Neuronal stem cell (in vitro differentiated cells): Measurements from ENCODE around the gene ADAP1.

ENCODE experiments used
- DNase-seq: peaks from one replicate; pipeline ENCODE4 v3.0.0-alpha.2; 2013; ENCODE audit warnings: low spot score
- H2AFZ ChIP-seq: one replicate; pipeline ENCODE4 v1.6.1; 2013; ENCODE audit warnings: mild to moderate bottlenecking, low read length, inconsistent platforms
- H2AK5ac ChIP-seq: 2 replicates; pipeline ENCODE4 v1.6.1; 2013; ENCODE audit warnings: low read depth, mild to moderate bottlenecking, inconsistent platforms, low read length, moderate library complexity, mixed read lengths
- H2BK120ac ChIP-seq: 2 replicates; pipeline ENCODE4 v1.6.1; 2013; ENCODE audit warnings: low read depth, mild to moderate bottlenecking, inconsistent platforms, low read length, moderate library complexity, mixed read lengths
- H2BK12ac ChIP-seq: one replicate; pipeline ENCODE4 v1.6.1; 2013; ENCODE audit warnings: low read length, inconsistent platforms
- H2BK15ac ChIP-seq: 2 replicates; pipeline ENCODE4 v1.6.1; 2013; ENCODE audit warnings: mild to moderate bottlenecking, low read length, inconsistent platforms, mixed read lengths
- H2BK5ac ChIP-seq: one replicate; pipeline ENCODE4 v1.6.1; 2013; ENCODE audit warnings: inconsistent platforms, mild to moderate bottlenecking, low read length, moderate library complexity
- H3K14ac ChIP-seq: one replicate; pipeline ENCODE4 v1.6.1; 2013; ENCODE audit warnings: low read length, inconsistent platforms
- H3K18ac ChIP-seq: 2 replicates; pipeline ENCODE4 v1.6.1; 2013; ENCODE audit warnings: low read length, inconsistent platforms
- H3K23ac ChIP-seq: 2 replicates; pipeline ENCODE4 v1.6.1; 2013; ENCODE audit warnings: low read depth, mild to moderate bottlenecking, mixed read lengths, low read length, inconsistent platforms; ENCODE audit not compliant: poor library complexity
- H3K27ac ChIP-seq: replicated peaks from 3 replicates; pipeline ENCODE4 v1.5.1; 2013; ENCODE audit warnings: low read length, inconsistent platforms
- H3K27me3 ChIP-seq, 3 experiments: 2 replicates each; pipeline ENCODE4 v1.6.1; 2013; ENCODE audit warnings: low read length in 3 of 3, mild to moderate bottlenecking in 2 of 3, inconsistent platforms in 1 of 3, low read depth in 1 of 3, mixed read lengths in 1 of 3, moderate library complexity in 1 of 3; ENCODE audit not compliant: control insufficient read depth in 3 of 3, insufficient read depth in 3 of 3
- H3K36me3 ChIP-seq, 2 donors: replicated peaks in 1 of 2; 2 replicates each; pipeline ENCODE4 v1.6.1; 2013; ENCODE audit warnings: low read length in 2 of 2; ENCODE audit not compliant: control insufficient read depth in 2 of 2, insufficient read depth in 2 of 2
- H3K4ac ChIP-seq: 2 replicates; pipeline ENCODE4 v1.6.1; 2013; ENCODE audit warnings: inconsistent platforms, mild to moderate bottlenecking, low read length, moderate library complexity
- H3K4me1 ChIP-seq, 2 donors: 1 replicate in 1 of 2; 2 replicates in 1 of 2; pipeline ENCODE4 v1.6.1; 2013; ENCODE audit warnings: low read length in 2 of 2, low read depth in 1 of 2; ENCODE audit not compliant: control insufficient read depth in 2 of 2, insufficient read depth in 1 of 2
- H3K4me2 ChIP-seq: one replicate; pipeline ENCODE4 v1.6.1; 2013; ENCODE audit warnings: mild to moderate bottlenecking, low read length, inconsistent platforms; ENCODE audit not compliant: insufficient read depth, poor library complexity, severe bottlenecking
- H3K4me3 ChIP-seq, 2 donors: 2 replicates each; pipeline ENCODE4 v1.5.1; 2013; ENCODE audit warnings: low read length in 2 of 2, mild to moderate bottlenecking in 2 of 2, inconsistent platforms in 1 of 2, moderate library complexity in 1 of 2
- H3K79me1 ChIP-seq: one replicate; pipeline ENCODE4 v1.6.1; 2013; ENCODE audit warnings: low read depth, mild to moderate bottlenecking, inconsistent platforms, low read length, moderate library complexity
- H3K9ac ChIP-seq: one replicate; pipeline ENCODE4 v1.6.1; 2013; ENCODE audit warnings: mild to moderate bottlenecking, low read depth, low read length, inconsistent platforms; ENCODE audit not compliant: poor library complexity
- H3K9me3 ChIP-seq, 2 donors: replicated peaks in 1 of 2; 2 replicates each; pipeline versions ENCODE3 to v1.6.1; 2013; ENCODE audit warnings: low read length in 2 of 2, mild to moderate bottlenecking in 2 of 2, inconsistent platforms in 1 of 2, low read depth in 1 of 2, mixed read lengths in 1 of 2, moderate library complexity in 1 of 2; ENCODE audit not compliant: control insufficient read depth in 2 of 2, insufficient read depth in 1 of 2
- H4K8ac ChIP-seq: one replicate; pipeline ENCODE4 v1.6.1; 2013; ENCODE audit warnings: low read depth, mild to moderate bottlenecking, inconsistent platforms, low read length, moderate library complexity
- H4K91ac ChIP-seq: one replicate; pipeline ENCODE4 v1.6.1; 2013; ENCODE audit warnings: low read length, low read depth, mild to moderate bottlenecking, inconsistent platforms; ENCODE audit not compliant: poor library complexity
- WGBS, 2 donors: extraction: QIAGEN DNeasy Blood & Tissue Kit; methylation state at CpG; one replicate each; pipeline ENCODE4 v1.1.7; 2013; ENCODE audit warnings: missing lambda C conversion rate in 2 of 2, mixed read lengths in 1 of 2; ENCODE audit not compliant: insufficient read length in 2 of 2, insufficient replicate concordance in 1 of 2; ENCODE audit errors: extremely low coverage in 2 of 2; 5-methylcytosine and 5-hydroxymethylcytosine counted together

ADAP1 gene

GRCh38 chr7:963236-964078, 9.0 kb upstream of the ADAP1 start:
- Histone ChIP-seq H4K91ac (no peak overlapping the region), H2BK15ac (peak overlapping the region; percentile 75), H3K27ac (no peak overlapping the region), H3K9ac (peak overlapping the region; percentile 4), H2AK5ac (peak overlapping the region; percentile 86), H2AFZ (no peak overlapping the region), H3K4me1 (peaks cover 4 to 13% of the 10 kb centered on the region in 2 donors), H2BK12ac (peak overlapping the region; percentile 10), H3K9me3 (no peaks in the 10 kb centered on the region), H3K14ac (peak overlapping the region; percentile 99), H3K36me3 (peaks cover 9 to 24% of the 10 kb centered on the region in 2 donors), H3K23ac (peak overlapping the region; percentile 93), H3K27me3 (no peaks in the 10 kb centered on the region), H2BK120ac (no peak overlapping the region), H3K18ac (peak overlapping the region; percentile 85), H2BK5ac (no peak overlapping the region), H3K4me2 (no peak overlapping the region), H4K8ac (peak overlapping the region; percentile 72), H3K79me1 (peaks cover 7% of the 10 kb centered on the region), H3K4me3 (no peak overlapping the region), H3K4ac (no peak overlapping the region)
- DNase-seq = no peak
- no CpG with 5 or more reads among the region's 37 CpGs for WGBS, 2 donors

DNA sequence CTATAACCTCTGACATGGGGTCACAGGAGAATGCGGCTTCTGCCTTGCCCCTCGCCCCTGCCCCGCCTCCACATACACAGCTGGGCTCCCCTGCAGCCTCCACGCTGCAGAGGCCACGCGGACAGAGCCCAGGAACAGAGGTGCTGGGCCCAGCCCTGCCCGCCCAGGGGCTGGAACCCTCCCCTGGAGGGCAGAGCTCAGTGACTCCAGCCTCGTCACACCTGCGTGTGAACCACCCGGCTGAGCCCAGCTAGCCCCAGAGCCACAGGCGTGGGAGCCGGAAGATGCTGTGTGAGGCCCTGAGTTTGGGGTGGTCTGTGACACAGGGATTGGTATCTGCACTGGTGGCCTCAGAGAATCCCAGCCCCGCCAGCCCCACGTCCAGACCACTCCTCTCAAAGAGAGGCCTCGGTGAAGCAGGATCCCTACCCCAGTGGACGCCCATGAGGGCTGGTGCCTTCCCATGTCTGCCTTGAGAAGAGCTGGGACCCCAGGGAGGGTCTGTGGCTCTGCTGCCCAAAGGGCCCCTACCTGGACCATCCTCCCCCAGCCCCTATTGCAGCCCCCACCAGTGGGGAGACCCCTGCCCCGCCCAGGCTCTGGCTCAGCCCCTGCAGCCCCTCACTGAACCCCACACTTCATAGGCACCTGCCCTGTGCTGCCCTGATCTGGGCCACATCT, 8.1 kb upstream of the ADAP1 start:
- H3K4me3 ChIP-seq = no peak overlapping the region
- H3K18ac ChIP-seq = peak overlapping the region; percentile 64
- peaks cover 6 to 13% of the 10 kb centered on the region in 2 donors for H3K4me1 ChIP-seq
- H3K4me2 ChIP-seq = no peak overlapping the region
- WGBS, 2 donors = no CpG with 5 or more reads among the region's 17 CpGs
- H3K79me1 ChIP-seq = peaks cover 3% of the 10 kb centered on the region
- H3K9me3 ChIP-seq = no peaks in the 10 kb centered on the region
- H3K27ac ChIP-seq = no peak overlapping the region
- peak overlapping the region; percentile 90 for H2AK5ac ChIP-seq
- H3K14ac ChIP-seq = no peak overlapping the region
- no peak overlapping the region for H2BK120ac ChIP-seq
- H2AFZ ChIP-seq = no peak overlapping the region
- H2BK12ac ChIP-seq = no peak overlapping the region
- H3K4ac ChIP-seq = no peak overlapping the region
- H2BK15ac ChIP-seq = no peak overlapping the region
- H2BK5ac ChIP-seq = peak overlapping the region; percentile 66
- H4K8ac ChIP-seq = no peak overlapping the region
- no peak for DNase-seq
- H3K36me3 ChIP-seq = peaks cover 2 to 14% of the 10 kb centered on the region in 2 donors
- H3K27me3 ChIP-seq = no peaks in the 10 kb centered on the region
- H3K9ac ChIP-seq = peak overlapping the region; percentile 4
- no peak overlapping the region for H4K91ac ChIP-seq
- peak overlapping the region; percentile 93 for H3K23ac ChIP-seq

- Histone ChIP-seq H3K18ac (peak overlapping the region; percentile 64), H2AK5ac (peak overlapping the region; percentile 90), H3K27ac (no peak overlapping the region), H3K9ac (peak overlapping the region; percentile 50), H2BK12ac (peak overlapping the region; percentile 84), H3K4me2 (no peak overlapping the region), H2AFZ (no peak overlapping the region), H4K8ac (no peak overlapping the region), H3K14ac (peak overlapping the region; percentile 38), H4K91ac (no peak overlapping the region), H2BK5ac (peak overlapping the region; percentile 66), H3K36me3 (peaks cover 2 to 7% of the 10 kb centered on the region in 2 donors), H3K4me3 (no peak overlapping the region), H3K79me1 (peaks cover 3% of the 10 kb centered on the region), H3K23ac (peak overlapping the region; percentile 85), H2BK120ac (no peak overlapping the region), H3K4me1 (peaks cover 6 to 13% of the 10 kb centered on the region in 2 donors), H2BK15ac (no peak overlapping the region), H3K9me3 (no peaks in the 10 kb centered on the region), H3K4ac (no peak overlapping the region), H3K27me3 (no peaks in the 10 kb centered on the region)
- WGBS, 2 donors = 100% methylated on average over 1 of the region's 37 CpGs; no CpG with 5 or more reads in 1 of the 2 donors
- no peak for DNase-seq
Measured at GRCh38 chr7:961546-962400, 7.3 kb upstream of the ADAP1 start.
